Left lung (tissue), 10 donors: ENCODE measurements around the gene FAHD1. TPM values are rescaled to one million over a fixed set of nuclear protein-coding genes. Genes with fewer than 3 reads are reported as not detected.

Experiments used
- ATAC-seq: fragments of 200-7000 bp; cut with Tn5 transposase; one replicate; pipeline ENCODE4 v1.9.1; 2020; ENCODE audit warnings: moderate library complexity
- DNase-seq, 4 donors: peaks; one replicate each; pipeline ENCODE4 v3.0.0-alpha.2; 2013 to 2020
- H3K27ac ChIP-seq, 2 donors: fragments of 200-600 bp; sonication (generic) in 1 of 2; one replicate each; pipeline versions ENCODE4 v1.5.0 to v1.8.0; 2020 to 2021
- H3K27me3 ChIP-seq, 2 donors: fragments of 200-600 bp; sonication (generic) in 1 of 2; one replicate each; pipeline versions ENCODE4 v1.5.0 to v1.8.0; 2020 to 2021
- H3K36me3 ChIP-seq, 2 donors: fragments of 200-600 bp; sonication (generic) in 1 of 2; one replicate each; pipeline versions ENCODE4 v1.5.0 to v1.8.0; 2020 to 2021
- H3K4me1 ChIP-seq, 2 donors: fragments of 200-600 bp; one replicate each; pipeline ENCODE4 v1.8.0; 2021
- H3K4me3 ChIP-seq, 2 donors: fragments of 200-600 bp; sonication (generic) in 1 of 2; one replicate each; pipeline versions ENCODE4 v1.5.0 to v1.8.0; 2020 to 2021; ENCODE audit warnings: mild to moderate bottlenecking in 1 of 2
- H3K9me3 ChIP-seq, 2 donors: fragments of 200-600 bp; sonication (generic) in 1 of 2; one replicate each; pipeline versions ENCODE4 v1.5.0 to v1.8.0; 2020 to 2021
- CTCF ChIP-seq, 2 donors: fragments of 200-600 bp; sonication (generic) in 1 of 2; IDR thresholded peaks; one replicate each; pipeline versions ENCODE4 v1.5.0 to v1.8.0; 2021; ENCODE audit warnings: antibody characterized with exemption in 2 of 2
- intact Hi-C, 2 donors: fragments of 100-400 bp; cut with DNase I; formaldehyde crosslinking; loops; one replicate each; pipeline versions ENCODE4 v1.11.2 to v1.14.2; 2022
- polyA plus RNA-seq, 6 donors: library from polyadenylated mRNA; unstranded; fragments of 120-200 nt; gene quantifications; one replicate each; pipeline ENCODE4 v1.2.1, GENCODE V29; 2013; ENCODE audit not compliant: insufficient read length in 6 of 6
- total RNA-seq, 2 donors: library from RNA; stranded (reverse); fragmentation: NEBNext Ultra II Directional; extraction: Animal tissue kit (Norgen Biotek cat#: 25700); gene quantifications; one replicate each; pipeline ENCODE4 v1.2.1, GENCODE V29; 2021
- donor health status: DM: no; HTN: yes; CAD: no.
- donor health status: DM: no; HTN: no; CAD: no.

The FAHD1 gene
- total and polyA plus RNA-seq, 8 donors: 17.4 to 23.2 (median 19.9) TPM

GRCh38 chr16:1800701-1801100, 26.3 kb upstream of the FAHD1 start:
- no peaks in the 10 kb centered on the region for H3K36me3 ChIP-seq
- no peaks in the 10 kb centered on the region for H3K4me1 ChIP-seq
- TF ChIP-seq CTCF (IDR thresholded peaks at IDR 0.05): no peak
- H3K27me3 ChIP-seq: no peaks in the 10 kb centered on the region
- H3K4me3 ChIP-seq: no peak overlapping the region
- intact Hi-C loops: no loop called here
- DNase-seq (no peak), ATAC-seq (no peak)
- peaks cover 0 to 11% of the 10 kb centered on the region in 2 donors for H3K9me3 ChIP-seq
- no peak overlapping the region for H3K27ac ChIP-seq

GRCh38 chr16:1807626-1808025, 19.4 kb upstream of the FAHD1 start:
- no peak for TF ChIP-seq CTCF (IDR thresholded peaks at IDR 0.05)
- peaks cover 0 to 2% of the 10 kb centered on the region in 2 donors for H3K4me1 ChIP-seq
- ATAC-seq: no peak
- H3K4me3 ChIP-seq: no peak overlapping the region
- peak in 1 of 4 donors; percentile 37 for DNase-seq
- H3K27ac ChIP-seq: no peak overlapping the region
- no peaks in the 10 kb centered on the region for H3K9me3 ChIP-seq
- intact Hi-C loops: no loop called here
- H3K27me3 ChIP-seq: no peaks in the 10 kb centered on the region
- H3K36me3 ChIP-seq: peaks cover 0 to 37% of the 10 kb centered on the region in 2 donors

- Histone ChIP-seq H3K4me1 (peaks cover 0 to 7% of the 10 kb centered on the region in 2 donors), H3K27me3 (no peaks in the 10 kb centered on the region), H3K9me3 (no peaks in the 10 kb centered on the region), H3K4me3 (no peak overlapping the region), H3K36me3 (peaks cover 0 to 45% of the 10 kb centered on the region in 2 donors), H3K27ac (no peak overlapping the region)
- peak in 1 of 4 donors; percentile 47 for DNase-seq
- TF ChIP-seq CTCF (IDR thresholded peaks at IDR 0.05): no peak
- no peak for ATAC-seq
- intact Hi-C loops: no loop called here
Observed at GRCh38 chr16:1808691-1809090, 18.3 kb upstream of the FAHD1 start.

GRCh38 chr16:1809281-1809801, 17.7 kb upstream of the FAHD1 start:
- H3K27ac ChIP-seq: no peak overlapping the region
- TF ChIP-seq CTCF (IDR thresholded peaks at IDR 0.05): no peak
- peaks cover 0 to 7% of the 10 kb centered on the region in 2 donors for H3K4me1 ChIP-seq
- no peak overlapping the region for H3K4me3 ChIP-seq
- no peaks in the 10 kb centered on the region for H3K9me3 ChIP-seq
- peaks cover 0 to 51% of the 10 kb centered on the region in 2 donors for H3K36me3 ChIP-seq
- no peaks in the 10 kb centered on the region for H3K27me3 ChIP-seq
- ATAC-seq: no peak
- DNase-seq: peak in 1 of 4 donors; percentile 57
- intact Hi-C loops: no loop called here

- Histone ChIP-seq H3K27me3 (no peaks in the 10 kb centered on the region), H3K27ac (no peak overlapping the region), H3K9me3 (no peaks in the 10 kb centered on the region), H3K4me1 (peaks cover 0 to 7% of the 10 kb centered on the region in 2 donors), H3K36me3 (peaks cover 0 to 55% of the 10 kb centered on the region in 2 donors), H3K4me3 (no peak overlapping the region)
- intact Hi-C loops: no loop called here
- ATAC-seq (no peak), DNase-seq (peak in 1 of 4 donors; percentile 57)
- TF ChIP-seq CTCF (IDR thresholded peaks at IDR 0.05): no peak
Observed at GRCh38 chr16:1810106-1810505, 16.9 kb upstream of the FAHD1 start.
